Thymus (tissue), 11 donors: ENCODE results near the gene SFT2D1. TPM values are rescaled to one million over a fixed set of nuclear protein-coding genes. Genes with fewer than 3 reads are reported as not detected.
A peak's percentile ranks its signal among the peaks of the same experiment; 100 is the strongest.

Source experiments
- DNase-seq, 9 donors: peaks; one replicate each; pipeline ENCODE4 v3.0.0-alpha.2; 2013; ENCODE audit warnings: low spot score in 9 of 9, low read depth in 6 of 9, missing footprints in 1 of 9
- H3K27ac ChIP-seq, 2 donors: one replicate each; pipeline ENCODE4 v1.5.1; 2013; ENCODE audit warnings: control low read depth in 1 of 2, low read depth in 1 of 2, low read length in 1 of 2, mild to moderate bottlenecking in 1 of 2, moderate library complexity in 1 of 2
- H3K27me3 ChIP-seq, 2 donors: one replicate each; pipeline ENCODE4 v1.5.1; 2013; ENCODE audit warnings: low read length in 1 of 2; ENCODE audit not compliant: control insufficient read depth in 2 of 2, insufficient read depth in 1 of 2
- H3K36me3 ChIP-seq, 2 donors: one replicate each; pipeline ENCODE4 v1.5.1; 2013; ENCODE audit warnings: low read length in 1 of 2, mild to moderate bottlenecking in 1 of 2, moderate library complexity in 1 of 2; ENCODE audit not compliant: control insufficient read depth in 2 of 2, insufficient read depth in 2 of 2
- H3K4me1 ChIP-seq, 2 donors: one replicate each; pipeline ENCODE4 v1.5.1; 2013; ENCODE audit warnings: low read length in 2 of 2; ENCODE audit not compliant: control insufficient read depth in 2 of 2, insufficient read depth in 2 of 2
- H3K4me3 ChIP-seq, 2 donors: one replicate each; pipeline ENCODE4 v1.5.1; 2013; ENCODE audit warnings: low read length in 2 of 2, control low read depth in 1 of 2, mild to moderate bottlenecking in 1 of 2
- H3K9me3 ChIP-seq, 2 donors: one replicate each; pipeline ENCODE4 v1.5.1; 2013; ENCODE audit warnings: low read length in 1 of 2, mild to moderate bottlenecking in 1 of 2; ENCODE audit not compliant: control insufficient read depth in 2 of 2, insufficient read depth in 1 of 2
- WGBS: extraction: QIAGEN DNeasy Blood & Tissue Kit; methylation state at CpG from one replicate; pipeline ENCODE4 v1.1.7; 2013; 5-methylcytosine and 5-hydroxymethylcytosine counted together
- polyA plus RNA-seq: library from polyadenylated mRNA; stranded (reverse); fragments of 200-250 nt; gene quantifications from one replicate; pipeline ENCODE4 v1.2.3, GENCODE V29; 2013
- total RNA-seq: library from RNA; stranded (reverse); fragments of 120-200 nt; gene quantifications from one replicate; pipeline ENCODE4 v1.2.4, GENCODE V29; 2013
- donor health status: healthy.

SFT2D1 gene
- total and polyA plus RNA-seq, 2 donors, result 34.9 to 106 TPM

DNA sequence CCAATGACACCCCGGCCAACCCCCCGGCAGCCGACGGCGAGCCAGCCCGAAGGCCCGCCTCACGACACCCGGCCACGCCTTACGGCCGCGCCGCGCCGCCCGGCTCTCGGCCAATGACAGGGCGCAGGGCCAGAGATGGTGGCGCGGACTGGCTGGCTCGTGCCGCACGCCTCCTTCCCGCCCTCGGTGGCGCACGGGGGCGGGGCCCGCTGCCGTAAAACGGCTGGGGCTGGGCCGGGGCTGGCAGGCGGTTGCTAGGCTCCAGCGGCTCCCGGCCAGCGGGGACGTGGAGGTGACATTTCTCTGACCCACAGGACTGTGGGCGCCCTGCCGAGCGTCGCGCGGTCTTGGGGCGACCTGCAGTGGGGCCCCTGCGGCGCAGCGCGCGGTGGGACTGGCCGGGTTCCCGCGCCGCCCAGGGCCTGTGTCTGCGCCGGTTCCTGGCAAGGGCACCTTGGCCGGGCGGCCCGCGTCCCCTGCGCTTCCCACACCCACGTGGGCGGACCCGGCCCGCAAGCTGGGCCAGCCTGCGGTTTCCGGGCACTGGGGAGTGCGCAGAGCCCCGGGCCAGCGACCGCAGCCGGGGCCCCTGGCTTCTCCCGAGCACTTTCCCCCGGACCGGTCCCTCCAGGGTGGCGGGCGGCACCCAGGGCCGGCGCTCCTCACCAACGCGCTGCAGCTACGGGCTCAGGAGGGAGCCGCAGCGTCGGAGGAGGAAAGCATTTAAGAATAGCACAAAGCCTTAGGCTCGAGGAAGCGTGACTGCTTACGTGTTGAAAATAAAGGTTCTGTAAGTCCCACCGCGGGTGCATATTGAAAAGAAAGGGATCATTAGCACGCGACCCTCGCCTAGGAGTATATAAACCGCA lies 40.8 kb upstream of the SFT2D1 start, which contains the start of gene MPC1:
MPC1 (minus strand) TSS at position 8 of the 869 bp plus-strand sequence. CDS start 64 bp downstream, outside the sequence.
- Histone ChIP-seq H3K9me3 (no peaks in the 10 kb centered on the region), H3K36me3 (no peaks in the 10 kb centered on the region), H3K27ac (peak within 1 kb of the TSS; percentile 75 to 83), H3K4me1 (peaks cover 0 to 7% of the 10 kb centered on the region in 2 donors), H3K27me3 (no peaks in the 10 kb centered on the region), H3K4me3 (peak within 1 kb of the TSS; percentile 72 to 87)
- peak; percentile 69 to 96 (median 91) for DNase-seq
- WGBS, result under 1% methylated on average over 94 of the region's 94 CpGs

DNA sequence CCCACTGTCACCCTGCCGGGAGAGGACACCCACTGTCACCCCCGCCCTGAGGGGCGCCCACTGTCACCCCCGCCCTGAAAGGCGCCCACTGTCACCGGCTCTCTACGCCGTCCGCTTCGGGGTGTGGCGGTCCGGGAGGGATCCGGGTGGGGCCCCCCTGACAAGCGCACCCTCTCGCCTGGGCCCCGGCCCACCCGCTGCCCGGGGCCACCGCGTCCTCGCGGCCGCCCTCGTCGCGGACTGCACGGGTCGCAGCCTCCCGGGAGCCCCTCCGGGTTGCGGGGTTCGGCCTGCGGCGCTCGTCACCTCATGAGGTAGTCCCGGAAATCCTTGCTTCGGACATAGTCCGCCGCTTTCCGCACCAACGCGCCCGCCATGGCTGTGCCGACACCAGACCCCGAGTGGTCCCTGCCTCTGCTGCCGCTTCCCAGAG lies 40.2 kb upstream of the SFT2D1 start:
- Histone ChIP-seq H3K4me1 (peaks cover 0 to 7% of the 10 kb centered on the region in 2 donors), H3K4me3 (peak overlapping the region; percentile 72 to 87), H3K27me3 (no peaks in the 10 kb centered on the region), H3K27ac (peak overlapping the region; percentile 70 to 83), H3K9me3 (no peaks in the 10 kb centered on the region), H3K36me3 (no peaks in the 10 kb centered on the region)
- peak in 2 of 9 donors; percentile 1 to 13 for DNase-seq
- under 1% methylated on average over 46 of the region's 46 CpGs for WGBS

DNA sequence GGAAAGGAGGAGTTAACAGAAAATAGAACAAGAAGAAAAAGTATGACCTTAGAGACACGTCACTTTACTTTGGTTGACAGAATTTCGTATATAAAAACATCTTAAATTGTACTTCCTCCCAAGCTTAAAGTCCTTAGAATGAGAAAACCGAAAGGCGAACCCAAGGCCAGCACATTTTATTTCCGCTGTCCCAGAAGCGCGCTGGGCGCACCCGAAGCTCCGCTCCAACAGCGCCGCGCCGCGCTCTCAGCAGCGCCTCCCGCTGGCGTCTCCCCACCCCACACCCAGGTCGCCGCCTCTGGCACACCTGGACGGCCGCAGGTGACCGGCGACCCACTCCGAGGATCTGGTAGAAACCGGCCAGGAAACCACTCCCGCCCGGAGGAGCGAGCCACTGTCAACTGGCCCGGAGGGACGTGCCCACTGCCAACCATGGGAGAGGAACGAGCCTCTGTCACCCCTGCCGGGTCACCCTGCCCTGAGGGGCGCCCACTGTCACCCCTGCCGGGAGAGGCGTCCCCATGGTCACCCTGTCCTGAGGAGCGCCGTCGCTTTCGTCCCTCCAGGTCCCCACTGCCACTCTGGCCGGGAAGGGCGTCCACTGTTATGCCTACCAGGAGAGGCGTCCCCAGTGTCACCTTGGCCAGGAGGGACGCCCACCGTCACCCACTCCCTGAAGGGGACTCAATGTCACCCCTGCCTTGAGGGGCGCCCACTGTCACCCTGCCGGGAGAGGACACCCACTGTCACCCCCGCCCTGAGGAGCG lies 39.6 kb upstream of the SFT2D1 start:
- Histone ChIP-seq H3K4me3 (peak overlapping the region; percentile 72 to 87), H3K4me1 (peaks cover 0 to 7% of the 10 kb centered on the region in 2 donors), H3K9me3 (no peaks in the 10 kb centered on the region), H3K36me3 (no peaks in the 10 kb centered on the region), H3K27ac (peak overlapping the region in 1 of 2 donors; percentile 83), H3K27me3 (no peaks in the 10 kb centered on the region)
- DNase-seq, result peak in 8 of 9 donors; percentile 26 to 82 (median 64)
- WGBS, result under 1% methylated on average over 49 of the region's 49 CpGs

GRCh38 chr6:166381381-166381732 lies 39.0 kb upstream of the SFT2D1 start:
- no peaks in the 10 kb centered on the region for H3K27me3 ChIP-seq
- no peaks in the 10 kb centered on the region for H3K36me3 ChIP-seq
- H3K4me1 ChIP-seq, result peaks cover 0 to 7% of the 10 kb centered on the region in 2 donors
- H3K9me3 ChIP-seq, result no peaks in the 10 kb centered on the region
- WGBS, result 21% methylated on average over 6 of the region's 6 CpGs
- DNase-seq, result peak in 2 of 9 donors; percentile 3 to 13
- peak overlapping the region; percentile 72 to 87 for H3K4me3 ChIP-seq
- no peak overlapping the region for H3K27ac ChIP-seq

DNA sequence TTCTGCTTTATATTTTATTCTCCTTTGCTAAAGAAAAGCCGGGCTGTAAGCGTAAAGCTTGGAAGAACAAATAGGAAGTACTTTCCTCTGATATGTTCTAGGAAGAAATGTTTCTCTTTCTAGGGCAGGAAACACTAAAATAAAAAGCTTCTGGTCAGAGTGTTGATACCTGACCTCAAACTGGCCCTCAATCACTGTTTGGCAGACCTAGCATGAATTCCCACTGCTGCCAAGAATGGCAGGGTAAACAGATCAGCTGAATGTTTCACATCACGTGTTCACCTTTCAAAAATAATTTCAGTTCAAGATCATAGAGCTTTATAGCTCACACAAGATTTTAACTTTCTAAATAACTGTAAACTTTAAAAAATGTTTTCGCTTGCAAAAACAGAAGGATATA lies 37.5 kb upstream of the SFT2D1 start:
- no peak overlapping the region for H3K27ac ChIP-seq
- no peaks in the 10 kb centered on the region for H3K36me3 ChIP-seq
- no peaks in the 10 kb centered on the region for H3K9me3 ChIP-seq
- no peaks in the 10 kb centered on the region for H3K27me3 ChIP-seq
- WGBS, result 96% methylated on average over 4 of the region's 4 CpGs
- DNase-seq, result no peak
- H3K4me1 ChIP-seq, result peaks cover 0 to 7% of the 10 kb centered on the region in 2 donors
- H3K4me3 ChIP-seq, result no peak overlapping the region

- H3K36me3 ChIP-seq, result no peaks in the 10 kb centered on the region
- no peak for DNase-seq
- peaks cover 0 to 7% of the 10 kb centered on the region in 2 donors for H3K4me1 ChIP-seq
- H3K27ac ChIP-seq, result no peak overlapping the region
- H3K9me3 ChIP-seq, result no peaks in the 10 kb centered on the region
- WGBS, result 96% methylated on average over 1 of the region's 1 CpG
- H3K27me3 ChIP-seq, result no peaks in the 10 kb centered on the region
- H3K4me3 ChIP-seq, result no peak overlapping the region
Observed at GRCh38 chr6:166379103-166379586, 36.8 kb upstream of the SFT2D1 start.

DNA sequence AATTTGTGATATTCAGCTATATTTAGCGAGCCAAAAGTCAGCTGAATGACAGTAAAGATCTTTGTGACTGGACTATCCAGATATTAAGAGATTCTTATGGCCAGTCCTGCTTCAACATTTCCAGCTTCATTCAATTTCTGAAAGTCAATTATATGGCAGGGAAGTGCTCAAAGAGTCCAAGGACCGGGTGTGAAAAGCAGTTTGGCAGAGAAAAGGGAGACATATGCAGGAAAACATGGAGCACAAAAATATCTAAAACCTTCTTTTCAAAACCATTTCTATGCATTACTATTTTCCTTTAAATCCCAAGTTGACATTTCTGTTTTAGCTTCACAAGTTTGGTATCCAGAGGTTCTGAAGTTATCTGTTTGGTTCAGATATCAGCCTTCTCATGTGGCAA lies 35.4 kb upstream of the SFT2D1 start:
- Histone ChIP-seq H3K27ac (no peak overlapping the region), H3K9me3 (no peaks in the 10 kb centered on the region), H3K36me3 (no peaks in the 10 kb centered on the region), H3K4me3 (no peak overlapping the region), H3K4me1 (no peaks in the 10 kb centered on the region), H3K27me3 (no peaks in the 10 kb centered on the region)
- no peak for DNase-seq
- 78% methylated on average over 2 of the region's 2 CpGs for WGBS

- H3K4me1 ChIP-seq, result no peaks in the 10 kb centered on the region
- H3K36me3 ChIP-seq, result no peaks in the 10 kb centered on the region
- no peaks in the 10 kb centered on the region for H3K9me3 ChIP-seq
- WGBS, result 100% methylated on average over 1 of the region's 1 CpG
- no peak for DNase-seq
- H3K27me3 ChIP-seq, result no peaks in the 10 kb centered on the region
- no peak overlapping the region for H3K27ac ChIP-seq
- no peak overlapping the region for H3K4me3 ChIP-seq
Observed at GRCh38 chr6:166375013-166375412, 32.7 kb upstream of the SFT2D1 start.

GRCh38 chr6:166370489-166370888 lies 28.1 kb upstream of the SFT2D1 start:
- DNase-seq, result no peak

More at GRCh38 chr6:166370489-166370888, 28.1 kb upstream of the SFT2D1 start:
- H3K27ac ChIP-seq, result no peak overlapping the region
- H3K36me3 ChIP-seq, result peaks cover 4 to 9% of the 10 kb centered on the region in 2 donors
- H3K9me3 ChIP-seq, result no peaks in the 10 kb centered on the region
- H3K4me3 ChIP-seq, result no peak overlapping the region
- 96% methylated on average over 3 of the region's 3 CpGs for whole genome bisulfite sequencing
- H3K27me3 ChIP-seq, result no peaks in the 10 kb centered on the region
- H3K4me1 ChIP-seq, result no peaks in the 10 kb centered on the region
